H9 (cell line): ENCODE measurements around the gene KCNK13. TPM values are rescaled to one million over a fixed set of nuclear protein-coding genes. Genes with fewer than 3 reads are reported as not detected.

Experiments
- DNase-seq: peaks from one replicate; pipeline ENCODE4 v3.0.0-alpha.2; 2017
- H2AFZ ChIP-seq: one replicate; pipeline ENCODE4 v1.6.1; 2013; ENCODE audit warnings: mild to moderate bottlenecking, low read length, control low read depth, moderate library complexity
- H2AK5ac ChIP-seq: 2 replicates; pipeline ENCODE4 v1.6.1; 2013; ENCODE audit warnings: low read length, control low read depth, mixed read lengths; ENCODE audit not compliant: insufficient read length
- H2BK120ac ChIP-seq: one replicate; pipeline ENCODE4 v1.6.1; 2013; ENCODE audit warnings: low read depth, mild to moderate bottlenecking, low read length, control low read depth, inconsistent platforms; ENCODE audit not compliant: poor library complexity, severe bottlenecking
- H2BK12ac ChIP-seq: 2 replicates; pipeline ENCODE4 v1.6.1; 2013; ENCODE audit warnings: low read length, control low read depth, mixed read lengths, low read depth; ENCODE audit not compliant: insufficient read length
- H2BK15ac ChIP-seq: 2 replicates; pipeline ENCODE4 v1.6.1; 2013; ENCODE audit warnings: low read depth, low read length, control low read depth
- H2BK20ac ChIP-seq: one replicate; pipeline ENCODE4 v1.6.1; 2013; ENCODE audit warnings: low read depth, mild to moderate bottlenecking, low read length, control low read depth, inconsistent platforms; ENCODE audit not compliant: poor library complexity, severe bottlenecking
- H2BK5ac ChIP-seq: 2 replicates; pipeline ENCODE4 v1.6.1; 2013; ENCODE audit warnings: low read length, control low read depth, mixed read lengths; ENCODE audit not compliant: insufficient read length
- H3K14ac ChIP-seq: 2 replicates; pipeline ENCODE4 v1.6.1; 2013; ENCODE audit warnings: low read length, control low read depth; ENCODE audit not compliant: insufficient read depth
- H3K18ac ChIP-seq: 2 replicates; pipeline ENCODE4 v1.6.1; 2013; ENCODE audit warnings: low read depth, mild to moderate bottlenecking, mixed read lengths, low read length, control low read depth; ENCODE audit not compliant: insufficient read length
- H3K23ac ChIP-seq: 2 replicates; pipeline ENCODE4 v1.6.1; 2013; ENCODE audit warnings: low read length, control low read depth, mixed read lengths, low read depth; ENCODE audit not compliant: insufficient read length
- H3K23me2 ChIP-seq: 2 replicates; pipeline ENCODE4 v1.6.1; 2013; ENCODE audit warnings: low read depth, mild to moderate bottlenecking, mixed read lengths, low read length, control low read depth; ENCODE audit not compliant: insufficient read length, poor library complexity, severe bottlenecking
- H3K27ac ChIP-seq: 2 replicates; pipeline ENCODE4 v1.5.1; 2013; ENCODE audit warnings: low read length, control low read depth, mixed read lengths, low read depth; ENCODE audit not compliant: insufficient read length
- H3K27me3 ChIP-seq: 2 replicates; pipeline ENCODE4 v1.6.1; 2013; ENCODE audit warnings: low read length, control low read depth, inconsistent platforms; ENCODE audit not compliant: insufficient read depth
- H3K4ac ChIP-seq: 2 replicates; pipeline ENCODE4 v1.6.1; 2013; ENCODE audit warnings: low read depth, mild to moderate bottlenecking, control low read depth, inconsistent platforms, low read length, moderate library complexity
- H3K4me1 ChIP-seq: 2 replicates; pipeline ENCODE4 v1.6.1; 2013; ENCODE audit warnings: low read length, control low read depth, inconsistent platforms; ENCODE audit not compliant: insufficient read depth
- H3K4me2 ChIP-seq: 2 replicates; pipeline ENCODE4 v1.6.1; 2013; ENCODE audit warnings: low read length, control low read depth, mixed read lengths; ENCODE audit not compliant: insufficient read length, insufficient read depth
- H3K56ac ChIP-seq: 2 replicates; pipeline ENCODE4 v1.6.1; 2013; ENCODE audit warnings: low read depth, mild to moderate bottlenecking, mixed read lengths, low read length, control low read depth; ENCODE audit not compliant: insufficient read length
- H3K79me1 ChIP-seq: 2 replicates; pipeline ENCODE4 v1.6.1; 2013; ENCODE audit warnings: low read depth, mild to moderate bottlenecking, moderate library complexity, low read length, control low read depth, inconsistent platforms; ENCODE audit not compliant: insufficient read depth, poor library complexity, severe bottlenecking
- H3K79me2 ChIP-seq: 2 replicates; pipeline ENCODE4 v1.6.1; 2013; ENCODE audit warnings: low read length, control low read depth, inconsistent platforms; ENCODE audit not compliant: insufficient read depth
- H3K9ac ChIP-seq: 2 replicates; pipeline ENCODE4 v1.6.1; 2013; ENCODE audit warnings: low read length, control low read depth, mixed read lengths; ENCODE audit not compliant: insufficient read length; ENCODE audit errors: extremely low read depth
- H3K9me3 ChIP-seq: one replicate; pipeline ENCODE4 v1.6.1; 2013; ENCODE audit warnings: low read depth, low read length, inconsistent platforms; ENCODE audit not compliant: control insufficient read depth
- H3T11ph ChIP-seq: one replicate; pipeline ENCODE4 v1.6.1; 2013; ENCODE audit warnings: mild to moderate bottlenecking, low read length, control low read depth, inconsistent platforms
- H4K20me1 ChIP-seq: one replicate; pipeline ENCODE4 v1.6.1; 2013; ENCODE audit not compliant: control insufficient read depth, insufficient read length, insufficient read depth
- H4K5ac ChIP-seq: 2 replicates; pipeline ENCODE4 v1.6.1; 2013; ENCODE audit warnings: low read depth, mild to moderate bottlenecking, mixed read lengths, low read length, control low read depth; ENCODE audit not compliant: insufficient read length
- H4K8ac ChIP-seq: replicated peaks from 2 replicates; pipeline ENCODE4 v1.6.1; 2013; ENCODE audit warnings: low read length, control low read depth, mixed read lengths, low read depth; ENCODE audit not compliant: insufficient read length
- H4K91ac ChIP-seq: 2 replicates; pipeline ENCODE4 v1.6.1; 2013; ENCODE audit warnings: low read depth, mild to moderate bottlenecking, moderate library complexity, mixed read lengths, low read length, control low read depth; ENCODE audit not compliant: insufficient read length
- H3K27ac Mint-ChIP-seq, 3 experiments: 2 replicates in 2 of 3; 3 replicates in 1 of 3; pipeline ENCODE4 v1.8.0; 2020 to 2021; ENCODE audit warnings: mixed read lengths in 3 of 3, mild to moderate bottlenecking in 1 of 3, moderate library complexity in 1 of 3
- H3K27me3 Mint-ChIP-seq: 2 replicates; pipeline ENCODE4 v1.8.0; 2021; ENCODE audit warnings: low read depth, mild to moderate bottlenecking, moderate library complexity, mixed read lengths
- H3K36me3 Mint-ChIP-seq, 3 experiments: 2 replicates in 2 of 3; 3 replicates in 1 of 3; pipeline ENCODE4 v1.8.0; 2020 to 2021; ENCODE audit warnings: low read depth in 3 of 3, mixed read lengths in 3 of 3; ENCODE audit not compliant: insufficient read depth in 1 of 3
- H3K4me1 Mint-ChIP-seq, 2 experiments: 2 replicates each; pipeline ENCODE4 v1.8.0; 2020; ENCODE audit warnings: mixed read lengths in 2 of 2
- H3K4me3 Mint-ChIP-seq, 2 experiments: 2 replicates in 1 of 2; 3 replicates in 1 of 2; pipeline ENCODE4 v1.8.0; 2020 to 2021; ENCODE audit warnings: mild to moderate bottlenecking in 2 of 2, mixed read lengths in 2 of 2, moderate library complexity in 1 of 2
- H3K9me3 Mint-ChIP-seq, 2 experiments: 2 replicates in 1 of 2; 3 replicates in 1 of 2; pipeline ENCODE4 v1.8.0; 2020; ENCODE audit warnings: mild to moderate bottlenecking in 2 of 2, mixed read lengths in 2 of 2, moderate library complexity in 1 of 2
- CTCF ChIP-seq: fragments of 200-600 bp; sonication (generic); conservative IDR thresholded peaks from 3 replicates; pipeline ENCODE4 v1.8.0; 2021; ENCODE audit warnings: antibody characterized with exemption, mild to moderate bottlenecking
- WGBS: extraction: QIAGEN DNeasy Blood & Tissue Kit; methylation state at CpG from one replicate; pipeline ENCODE4 v1.1.7; 2013; ENCODE audit warnings: missing lambda C conversion rate, low lambda C conversion rate, mixed read lengths; ENCODE audit not compliant: insufficient read length; ENCODE audit errors: extremely low coverage; 5-methylcytosine and 5-hydroxymethylcytosine counted together
- total RNA-seq: library from RNA; stranded (reverse); gene quantifications from 2 replicates; pipeline ENCODE4 v1.2.1, GENCODE V29; 2021

The KCNK13 gene
- total RNA-seq, 1 experiment from 2014 or later: 0.39 TPM

GRCh38 chr14:90105756-90106155, 44.0 kb downstream of the KCNK13 start:
- no peak overlapping the region for H2BK15ac ChIP-seq
- H2BK120ac ChIP-seq: no peak overlapping the region
- Mint-ChIP-seq H3K27ac (no peak overlapping the region), H3K4me1 (peaks cover 0 to 4% of the 10 kb centered on the region in 2 experiments; a peak in 1 of 4 replicates), H3K27me3 (peaks cover 7% of the 10 kb centered on the region), H3K4me3 (no peak overlapping the region), H3K36me3 (no peaks in the 10 kb centered on the region), H3K9me3 (peaks cover 0 to 3% of the 10 kb centered on the region in 2 experiments; a peak in 1 of 5 replicates)
- no peak overlapping the region for H4K5ac ChIP-seq
- H4K8ac ChIP-seq: no peak overlapping the region
- DNase-seq: no peak
- H2BK5ac ChIP-seq: no peak overlapping the region
- no peak overlapping the region for H2BK20ac ChIP-seq
- no peak overlapping the region for H3K4ac ChIP-seq
- H3K56ac ChIP-seq: no peak overlapping the region
- H3K18ac ChIP-seq: no peak overlapping the region
- no CpG with 5 or more reads among the region's 4 CpGs for WGBS
- no peak overlapping the region for H3K4me2 ChIP-seq
- H3K23me2 ChIP-seq: no peaks in the 10 kb centered on the region
- no peak overlapping the region for H3K27ac ChIP-seq
- H3K4me1 ChIP-seq: no peaks in the 10 kb centered on the region
- no peak overlapping the region for H2AFZ ChIP-seq
- no peaks in the 10 kb centered on the region for H3K79me2 ChIP-seq
- H4K20me1 ChIP-seq: no peaks in the 10 kb centered on the region
- H3K14ac ChIP-seq: no peak overlapping the region
- H3K23ac ChIP-seq: no peak overlapping the region
- no peaks in the 10 kb centered on the region for H3K9me3 ChIP-seq
- TF ChIP-seq CTCF: no peak
- H2BK12ac ChIP-seq: no peak overlapping the region
- H3T11ph ChIP-seq: no peak overlapping the region
- no peak overlapping the region for H4K91ac ChIP-seq
- no peaks in the 10 kb centered on the region for H3K79me1 ChIP-seq
- H3K9ac ChIP-seq: no peak overlapping the region
- H3K27me3 ChIP-seq: no peaks in the 10 kb centered on the region
- no peak overlapping the region for H2AK5ac ChIP-seq
